GM23338 (cell line): Measurements from ENCODE around the gene CTF1. TPM values are rescaled to one million over a fixed set of nuclear protein-coding genes. Genes with fewer than 3 reads are reported as not detected.
A peak's percentile ranks its signal among the peaks of the same experiment; 100 is the strongest.

Source experiments
- ATAC-seq: fragments of 200-7000 bp; cut with Tn5 transposase; 3 replicates; pipeline ENCODE4 v1.9.1; 2020
- DNase-seq: peaks from one replicate; pipeline ENCODE4 v3.0.0-alpha.2; 2015; ENCODE audit warnings: low spot score
- H2AFZ ChIP-seq: fragments of 200-600 bp; sonication (generic); 2 replicates; pipeline ENCODE4 v1.8.0; 2016; ENCODE audit warnings: antibody characterized with exemption, mild to moderate bottlenecking, moderate library complexity
- H3F3A ChIP-seq: fragments of 200-600 bp; sonication (generic); replicated peaks from 2 replicates; pipeline ENCODE4 v1.8.0; 2017; ENCODE audit warnings: antibody characterized with exemption, mixed run types, low read depth
- H3K27ac ChIP-seq: fragments of 200-600 bp; sonication (generic); 2 replicates; pipeline ENCODE4 v1.6.1; 2016; ENCODE audit warnings: low read depth
- H3K27me3 ChIP-seq: fragments of 200-600 bp; sonication (generic); 2 replicates; pipeline ENCODE4 v1.8.0; 2016; ENCODE audit warnings: mild to moderate bottlenecking, mixed run types, moderate library complexity; ENCODE audit not compliant: insufficient read depth
- H3K36me3 ChIP-seq: fragments of 200-600 bp; sonication (generic); 2 replicates; pipeline ENCODE4 v1.8.0; 2016; ENCODE audit warnings: mild to moderate bottlenecking; ENCODE audit not compliant: insufficient read depth
- H3K4me1 ChIP-seq: fragments of 200-600 bp; sonication (generic); 2 replicates; pipeline ENCODE4 v1.8.0; 2016; ENCODE audit warnings: mild to moderate bottlenecking, moderate library complexity; ENCODE audit not compliant: insufficient read depth
- H3K4me2 ChIP-seq: fragments of 200-600 bp; sonication (generic); 2 replicates; pipeline ENCODE4 v1.7.1; 2017; ENCODE audit warnings: mixed run types
- H3K4me3 ChIP-seq: fragments of 200-600 bp; sonication (generic); 2 replicates; pipeline ENCODE4 v1.6.1; 2016; ENCODE audit warnings: mixed run types
- H3K79me2 ChIP-seq: fragments of 200-600 bp; sonication (generic); replicated peaks from 2 replicates; pipeline ENCODE4 v1.8.0; 2017; ENCODE audit warnings: mild to moderate bottlenecking; ENCODE audit not compliant: insufficient read depth
- H3K9me2 ChIP-seq: fragments of 200-600 bp; sonication (generic); 2 replicates; pipeline ENCODE4 v1.8.0; 2017; ENCODE audit not compliant: insufficient read depth
- H4K20me1 ChIP-seq: fragments of 200-600 bp; sonication (generic); replicated peaks from 2 replicates; pipeline ENCODE4 v1.8.0; 2017; ENCODE audit warnings: mild to moderate bottlenecking; ENCODE audit not compliant: insufficient read depth
- H3K27ac Mint-ChIP-seq: 2 replicates; pipeline ENCODE4 v1.8.0; 2020; ENCODE audit warnings: inconsistent platforms, mild to moderate bottlenecking, moderate library complexity, mixed read lengths
- H3K27me3 Mint-ChIP-seq: 3 replicates; pipeline ENCODE4 v1.8.0; 2022; ENCODE audit warnings: low read depth, mild to moderate bottlenecking, moderate library complexity, mixed read lengths, inconsistent platforms; ENCODE audit not compliant: insufficient read depth, poor library complexity
- H3K36me3 Mint-ChIP-seq: 3 replicates; pipeline ENCODE4 v1.8.0; 2021; ENCODE audit warnings: low read depth, mild to moderate bottlenecking, inconsistent platforms, moderate library complexity, mixed read lengths
- H3K4me1 Mint-ChIP-seq: 3 replicates; pipeline ENCODE4 v1.8.0; 2020; ENCODE audit warnings: mild to moderate bottlenecking, inconsistent platforms, mixed read lengths
- H3K4me3 Mint-ChIP-seq: 3 replicates; pipeline ENCODE4 v1.8.0; 2021; ENCODE audit warnings: moderate library complexity, mild to moderate bottlenecking, inconsistent platforms, mixed read lengths
- H3K9me3 Mint-ChIP-seq: 3 replicates; pipeline ENCODE4 v1.8.0; 2020; ENCODE audit warnings: moderate library complexity, mild to moderate bottlenecking, inconsistent platforms, mixed read lengths
- CREB1 ChIP-seq: fragments of 250-450 bp; sonication (Bioruptor Pico); IDR thresholded peaks from 2 replicates; pipeline ENCODE4 v1.5.0; 2020; ENCODE audit warnings: low read depth, mild to moderate bottlenecking, moderate library complexity
- EZH2phosphoT487 ChIP-seq: fragments of 200-600 bp; sonication (generic); IDR thresholded peaks from one replicate; pipeline ENCODE4 v1.8.1; 2018; ENCODE audit warnings: antibody characterized with exemption; ENCODE audit not compliant: unreplicated experiment
- JUNB ChIP-seq: IDR thresholded peaks from one replicate; pipeline ENCODE4 v1.6.1; 2016; ENCODE audit warnings: antibody characterized with exemption; ENCODE audit not compliant: unreplicated experiment
- NANOG ChIP-seq: IDR thresholded peaks from 2 replicates; pipeline ENCODE4 v1.6.1; 2016; ENCODE audit warnings: antibody characterized with exemption, borderline replicate concordance
- POLR2AphosphoS5 ChIP-seq: IDR thresholded peaks from 2 replicates; pipeline ENCODE4 v1.6.1; 2016; ENCODE audit warnings: antibody characterized with exemption, low read depth
- STAT1 ChIP-seq: IDR thresholded peaks from one replicate; pipeline ENCODE4 v1.6.1; 2016; ENCODE audit warnings: antibody characterized with exemption; ENCODE audit not compliant: unreplicated experiment
- ZNF114 ChIP-seq: fragments of 250-450 bp; sonication (Bioruptor Pico); IDR thresholded peaks from 2 replicates; pipeline ENCODE4 v1.5.0; 2020; ENCODE audit warnings: mild to moderate bottlenecking, moderate library complexity
- ZNF331 ChIP-seq: fragments of 250-450 bp; sonication (Bioruptor Pico); IDR thresholded peaks from 2 replicates; pipeline ENCODE4 v1.5.0; 2020; ENCODE audit warnings: low read depth, mild to moderate bottlenecking, moderate library complexity
- polyA plus RNA-seq: library from polyadenylated mRNA; unstranded; fragments of >200 nt; fragmentation: Nextera tagmentation; extraction: Ambion mirVana; gene quantifications from 2 replicates; pipeline ENCODE4 v1.2.1, GENCODE V29; 2016
- total RNA-seq: library from RNA; depleted of rRNA; stranded (reverse); fragments of >200 nt; shearing (Covaris generic); gene quantifications from 2 replicates; pipeline ENCODE4 v1.2.3, GENCODE V29; 2014
- TF ChIP-seq, protein P1 (sequence below): IDR thresholded peaks from one replicate; pipeline ENCODE4 v1.6.1; 2018; ENCODE audit warnings: antibody characterized with exemption; ENCODE audit not compliant: unreplicated experiment
- TF ChIP-seq, protein P2 (sequence below), 2 experiments: fragments of 200-600 bp in 1 of 2; sonication (generic) in 1 of 2; conservative IDR thresholded peaks; 2 replicates each; pipeline versions ENCODE4 v1.5.1 to v1.6.1; 2016 to 2017; ENCODE audit warnings: antibody characterized with exemption in 2 of 2, low read depth in 2 of 2, mild to moderate bottlenecking in 2 of 2, moderate library complexity in 1 of 2
- TF ChIP-seq, protein P3 (sequence below): fragments of 250-450 bp; sonication (Bioruptor Pico); IDR thresholded peaks from 2 replicates; pipeline ENCODE4 v1.5.0; 2020; ENCODE audit warnings: mild to moderate bottlenecking, moderate library complexity
- TF ChIP-seq, protein P4 (sequence below): IDR thresholded peaks from 2 replicates; pipeline ENCODE4 v1.6.1; 2016; ENCODE audit warnings: antibody characterized with exemption

CTF1 gene
- total and polyA plus RNA-seq, 2 experiments from 2014 or later: 0.24 to 0.52 TPM

DNA sequence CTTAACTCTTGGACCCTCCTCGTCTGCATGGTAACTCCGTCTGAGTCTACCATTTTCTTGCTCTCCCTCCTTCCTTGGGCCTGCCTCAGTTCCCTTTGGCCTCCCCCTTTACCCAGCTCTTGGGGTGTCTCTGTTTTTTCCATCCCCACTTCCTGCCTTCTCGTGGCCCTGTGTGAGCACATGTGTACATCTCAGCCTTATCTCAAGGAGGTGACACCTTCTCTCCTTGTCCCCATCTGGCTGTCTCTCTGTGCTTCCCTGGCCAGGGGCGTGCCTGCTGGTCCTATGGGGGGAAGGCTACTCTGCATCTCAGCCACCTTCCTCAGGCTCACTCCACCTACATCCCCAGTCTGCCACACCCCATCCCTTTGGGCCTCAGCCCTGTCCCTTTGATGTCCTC is 6.6 kb downstream of the CTF1 start:
- DNase-seq (no peak), ATAC-seq (no peak)
- Histone ChIP-seq H3K27me3 (peaks cover 18% of the 10 kb centered on the region), H2AFZ (peak overlapping the region; percentile 99; the same call in 1 of the 2 replicates), H4K20me1 (no peaks in the 10 kb centered on the region), H3K79me2 (no peaks in the 10 kb centered on the region), H3K36me3 (no peaks in the 10 kb centered on the region), H3K9me2 (peaks cover 7% of the 10 kb centered on the region; the same call in 1 of the 2 replicates), H3K4me2 (peak overlapping the region; percentile 80), H3K27ac (no peak overlapping the region), H3K4me1 (peaks cover 6% of the 10 kb centered on the region), H3K4me3 (peak overlapping the region; percentile 68; the same call in 1 of the 2 replicates), H3F3A (peaks cover 9% of the 10 kb centered on the region; the same call in 1 of the 2 replicates)
- Mint-ChIP-seq H3K27ac (no peak overlapping the region), H3K9me3 (no peaks in the 10 kb centered on the region; the same call in 2 of the 3 replicates), H3K36me3 (no peaks in the 10 kb centered on the region), H3K4me3 (peak overlapping the region; percentile 82), H3K4me1 (peaks cover 9% of the 10 kb centered on the region), H3K27me3 (peaks cover 10% of the 10 kb centered on the region)
- TF ChIP-seq, protein P1, sequence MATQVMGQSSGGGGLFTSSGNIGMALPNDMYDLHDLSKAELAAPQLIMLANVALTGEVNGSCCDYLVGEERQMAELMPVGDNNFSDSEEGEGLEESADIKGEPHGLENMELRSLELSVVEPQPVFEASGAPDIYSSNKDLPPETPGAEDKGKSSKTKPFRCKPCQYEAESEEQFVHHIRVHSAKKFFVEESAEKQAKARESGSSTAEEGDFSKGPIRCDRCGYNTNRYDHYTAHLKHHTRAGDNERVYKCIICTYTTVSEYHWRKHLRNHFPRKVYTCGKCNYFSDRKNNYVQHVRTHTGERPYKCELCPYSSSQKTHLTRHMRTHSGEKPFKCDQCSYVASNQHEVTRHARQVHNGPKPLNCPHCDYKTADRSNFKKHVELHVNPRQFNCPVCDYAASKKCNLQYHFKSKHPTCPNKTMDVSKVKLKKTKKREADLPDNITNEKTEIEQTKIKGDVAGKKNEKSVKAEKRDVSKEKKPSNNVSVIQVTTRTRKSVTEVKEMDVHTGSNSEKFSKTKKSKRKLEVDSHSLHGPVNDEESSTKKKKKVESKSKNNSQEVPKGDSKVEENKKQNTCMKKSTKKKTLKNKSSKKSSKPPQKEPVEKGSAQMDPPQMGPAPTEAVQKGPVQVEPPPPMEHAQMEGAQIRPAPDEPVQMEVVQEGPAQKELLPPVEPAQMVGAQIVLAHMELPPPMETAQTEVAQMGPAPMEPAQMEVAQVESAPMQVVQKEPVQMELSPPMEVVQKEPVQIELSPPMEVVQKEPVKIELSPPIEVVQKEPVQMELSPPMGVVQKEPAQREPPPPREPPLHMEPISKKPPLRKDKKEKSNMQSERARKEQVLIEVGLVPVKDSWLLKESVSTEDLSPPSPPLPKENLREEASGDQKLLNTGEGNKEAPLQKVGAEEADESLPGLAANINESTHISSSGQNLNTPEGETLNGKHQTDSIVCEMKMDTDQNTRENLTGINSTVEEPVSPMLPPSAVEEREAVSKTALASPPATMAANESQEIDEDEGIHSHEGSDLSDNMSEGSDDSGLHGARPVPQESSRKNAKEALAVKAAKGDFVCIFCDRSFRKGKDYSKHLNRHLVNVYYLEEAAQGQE: no peak
- no peak for TF ChIP-seq EZH2phosphoT487
- TF ChIP-seq POLR2AphosphoS5: no peak
- TF ChIP-seq JUNB: no peak
- TF ChIP-seq, protein P2, sequence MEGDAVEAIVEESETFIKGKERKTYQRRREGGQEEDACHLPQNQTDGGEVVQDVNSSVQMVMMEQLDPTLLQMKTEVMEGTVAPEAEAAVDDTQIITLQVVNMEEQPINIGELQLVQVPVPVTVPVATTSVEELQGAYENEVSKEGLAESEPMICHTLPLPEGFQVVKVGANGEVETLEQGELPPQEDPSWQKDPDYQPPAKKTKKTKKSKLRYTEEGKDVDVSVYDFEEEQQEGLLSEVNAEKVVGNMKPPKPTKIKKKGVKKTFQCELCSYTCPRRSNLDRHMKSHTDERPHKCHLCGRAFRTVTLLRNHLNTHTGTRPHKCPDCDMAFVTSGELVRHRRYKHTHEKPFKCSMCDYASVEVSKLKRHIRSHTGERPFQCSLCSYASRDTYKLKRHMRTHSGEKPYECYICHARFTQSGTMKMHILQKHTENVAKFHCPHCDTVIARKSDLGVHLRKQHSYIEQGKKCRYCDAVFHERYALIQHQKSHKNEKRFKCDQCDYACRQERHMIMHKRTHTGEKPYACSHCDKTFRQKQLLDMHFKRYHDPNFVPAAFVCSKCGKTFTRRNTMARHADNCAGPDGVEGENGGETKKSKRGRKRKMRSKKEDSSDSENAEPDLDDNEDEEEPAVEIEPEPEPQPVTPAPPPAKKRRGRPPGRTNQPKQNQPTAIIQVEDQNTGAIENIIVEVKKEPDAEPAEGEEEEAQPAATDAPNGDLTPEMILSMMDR (conservative IDR thresholded peaks at IDR 0.05; ENCODE audit: low read depth in 2 of 2): no peak
- TF ChIP-seq NANOG: no peak
- TF ChIP-seq, protein P3, sequence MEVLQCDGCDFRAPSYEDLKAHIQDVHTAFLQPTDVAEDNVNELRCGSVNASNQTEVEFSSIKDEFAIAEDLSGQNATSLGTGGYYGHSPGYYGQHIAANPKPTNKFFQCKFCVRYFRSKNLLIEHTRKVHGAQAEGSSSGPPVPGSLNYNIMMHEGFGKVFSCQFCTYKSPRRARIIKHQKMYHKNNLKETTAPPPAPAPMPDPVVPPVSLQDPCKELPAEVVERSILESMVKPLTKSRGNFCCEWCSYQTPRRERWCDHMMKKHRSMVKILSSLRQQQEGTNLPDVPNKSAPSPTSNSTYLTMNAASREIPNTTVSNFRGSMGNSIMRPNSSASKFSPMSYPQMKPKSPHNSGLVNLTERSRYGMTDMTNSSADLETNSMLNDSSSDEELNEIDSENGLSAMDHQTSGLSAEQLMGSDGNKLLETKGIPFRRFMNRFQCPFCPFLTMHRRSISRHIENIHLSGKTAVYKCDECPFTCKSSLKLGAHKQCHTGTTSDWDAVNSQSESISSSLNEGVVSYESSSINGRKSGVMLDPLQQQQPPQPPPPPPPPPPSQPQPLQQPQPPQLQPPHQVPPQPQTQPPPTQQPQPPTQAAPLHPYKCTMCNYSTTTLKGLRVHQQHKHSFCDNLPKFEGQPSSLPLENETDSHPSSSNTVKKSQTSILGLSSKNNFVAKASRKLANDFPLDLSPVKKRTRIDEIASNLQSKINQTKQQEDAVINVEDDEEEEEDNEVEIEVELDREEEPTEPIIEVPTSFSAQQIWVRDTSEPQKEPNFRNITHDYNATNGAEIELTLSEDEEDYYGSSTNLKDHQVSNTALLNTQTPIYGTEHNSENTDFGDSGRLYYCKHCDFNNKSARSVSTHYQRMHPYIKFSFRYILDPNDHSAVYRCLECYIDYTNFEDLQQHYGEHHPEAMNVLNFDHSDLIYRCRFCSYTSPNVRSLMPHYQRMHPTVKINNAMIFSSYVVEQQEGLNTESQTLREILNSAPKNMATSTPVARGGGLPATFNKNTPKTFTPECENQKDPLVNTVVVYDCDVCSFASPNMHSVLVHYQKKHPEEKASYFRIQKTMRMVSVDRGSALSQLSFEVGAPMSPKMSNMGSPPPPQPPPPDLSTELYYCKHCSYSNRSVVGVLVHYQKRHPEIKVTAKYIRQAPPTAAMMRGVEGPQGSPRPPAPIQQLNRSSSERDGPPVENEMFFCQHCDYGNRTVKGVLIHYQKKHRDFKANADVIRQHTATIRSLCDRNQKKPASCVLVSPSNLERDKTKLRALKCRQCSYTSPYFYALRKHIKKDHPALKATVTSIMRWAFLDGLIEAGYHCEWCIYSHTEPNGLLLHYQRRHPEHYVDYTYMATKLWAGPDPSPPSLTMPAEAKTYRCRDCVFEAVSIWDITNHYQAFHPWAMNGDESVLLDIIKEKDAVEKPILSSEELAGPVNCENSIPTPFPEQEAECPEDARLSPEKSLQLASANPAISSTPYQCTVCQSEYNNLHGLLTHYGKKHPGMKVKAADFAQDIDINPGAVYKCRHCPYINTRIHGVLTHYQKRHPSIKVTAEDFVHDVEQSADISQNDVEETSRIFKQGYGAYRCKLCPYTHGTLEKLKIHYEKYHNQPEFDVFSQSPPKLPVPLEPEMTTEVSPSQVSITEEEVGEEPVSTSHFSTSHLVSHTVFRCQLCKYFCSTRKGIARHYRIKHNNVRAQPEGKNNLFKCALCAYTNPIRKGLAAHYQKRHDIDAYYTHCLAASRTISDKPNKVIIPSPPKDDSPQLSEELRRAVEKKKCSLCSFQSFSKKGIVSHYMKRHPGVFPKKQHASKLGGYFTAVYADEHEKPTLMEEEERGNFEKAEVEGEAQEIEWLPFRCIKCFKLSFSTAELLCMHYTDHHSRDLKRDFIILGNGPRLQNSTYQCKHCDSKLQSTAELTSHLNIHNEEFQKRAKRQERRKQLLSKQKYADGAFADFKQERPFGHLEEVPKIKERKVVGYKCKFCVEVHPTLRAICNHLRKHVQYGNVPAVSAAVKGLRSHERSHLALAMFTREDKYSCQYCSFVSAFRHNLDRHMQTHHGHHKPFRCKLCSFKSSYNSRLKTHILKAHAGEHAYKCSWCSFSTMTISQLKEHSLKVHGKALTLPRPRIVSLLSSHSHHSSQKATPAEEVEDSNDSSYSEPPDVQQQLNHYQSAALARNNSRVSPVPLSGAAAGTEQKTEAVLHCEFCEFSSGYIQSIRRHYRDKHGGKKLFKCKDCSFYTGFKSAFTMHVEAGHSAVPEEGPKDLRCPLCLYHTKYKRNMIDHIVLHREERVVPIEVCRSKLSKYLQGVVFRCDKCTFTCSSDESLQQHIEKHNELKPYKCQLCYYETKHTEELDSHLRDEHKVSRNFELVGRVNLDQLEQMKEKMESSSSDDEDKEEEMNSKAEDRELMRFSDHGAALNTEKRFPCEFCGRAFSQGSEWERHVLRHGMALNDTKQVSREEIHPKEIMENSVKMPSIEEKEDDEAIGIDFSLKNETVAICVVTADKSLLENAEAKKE (CRISPR knock-in tag): no peak
- TF ChIP-seq ZNF331 (CRISPR knock-in tag): no peak
- TF ChIP-seq, protein P4, sequence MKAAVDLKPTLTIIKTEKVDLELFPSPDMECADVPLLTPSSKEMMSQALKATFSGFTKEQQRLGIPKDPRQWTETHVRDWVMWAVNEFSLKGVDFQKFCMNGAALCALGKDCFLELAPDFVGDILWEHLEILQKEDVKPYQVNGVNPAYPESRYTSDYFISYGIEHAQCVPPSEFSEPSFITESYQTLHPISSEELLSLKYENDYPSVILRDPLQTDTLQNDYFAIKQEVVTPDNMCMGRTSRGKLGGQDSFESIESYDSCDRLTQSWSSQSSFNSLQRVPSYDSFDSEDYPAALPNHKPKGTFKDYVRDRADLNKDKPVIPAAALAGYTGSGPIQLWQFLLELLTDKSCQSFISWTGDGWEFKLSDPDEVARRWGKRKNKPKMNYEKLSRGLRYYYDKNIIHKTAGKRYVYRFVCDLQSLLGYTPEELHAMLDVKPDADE: no peak
- no peak for TF ChIP-seq ZNF114 (CRISPR knock-in tag)
- TF ChIP-seq STAT1: no peak
- TF ChIP-seq CREB1 (CRISPR knock-in tag): no peak
